Keratinocyte (primary cell): ENCODE results near the gene CIB1. TPM values are rescaled to one million over a fixed set of nuclear protein-coding genes. Genes with fewer than 3 reads are reported as not detected.

Experiments
- DNase-seq: peaks from one replicate; pipeline ENCODE4 v3.0.0-alpha.2; 2011; ENCODE audit warnings: low read depth, missing footprints, low spot score
- FAIRE-seq: peaks from 2 replicates; lab custom pipeline; 2011; peaks lifted over from hg19 to GRCh38; lab: Jason Lieb, UNC
- H2AFZ ChIP-seq: 2 replicates; pipeline ENCODE4 v1.6.0; 2012; ENCODE audit warnings: low read length, control low read depth, inconsistent platforms; ENCODE audit not compliant: control insufficient read depth
- H3K27ac ChIP-seq: 2 replicates; pipeline ENCODE4 v1.5.1; 2011; ENCODE audit warnings: low read length; ENCODE audit not compliant: control insufficient read depth, insufficient read depth
- H3K27me3 ChIP-seq: 3 replicates; pipeline ENCODE4 v1.6.0; 2011; ENCODE audit warnings: low read length; ENCODE audit not compliant: control insufficient read depth, insufficient read depth; ENCODE audit errors: extremely low read depth
- H3K36me3 ChIP-seq, 2 experiments: 2 replicates in 1 of 2; 3 replicates in 1 of 2; pipeline ENCODE4 v1.5.1; 2011; ENCODE audit warnings: low read length in 2 of 2, mild to moderate bottlenecking in 1 of 2; ENCODE audit not compliant: control insufficient read depth in 2 of 2, insufficient read depth in 2 of 2; ENCODE audit errors: extremely low read depth in 1 of 2
- H3K4me1 ChIP-seq: 3 replicates; pipeline ENCODE4 v1.5.1; 2011; ENCODE audit warnings: low read length; ENCODE audit not compliant: control insufficient read depth, insufficient read depth; ENCODE audit errors: extremely low read depth
- H3K4me2 ChIP-seq: 3 replicates; pipeline ENCODE4 v1.6.0; 2011; ENCODE audit warnings: low read depth, low read length; ENCODE audit not compliant: control insufficient read depth, insufficient read depth; ENCODE audit errors: extremely low read depth
- H3K4me3 ChIP-seq, 3 experiments: fragments of 200-600 bp in 1 of 3; sonication (generic) in 1 of 3; 2 replicates in 2 of 3; 3 replicates in 1 of 3; pipeline ENCODE4 v1.5.1; 2011 to 2016; ENCODE audit warnings: low read length in 3 of 3, mild to moderate bottlenecking in 3 of 3, control low read depth in 2 of 3, inconsistent platforms in 1 of 3, low read depth in 1 of 3, mixed read lengths in 1 of 3, mixed run types in 1 of 3, moderate library complexity in 1 of 3; ENCODE audit not compliant: control insufficient read depth in 2 of 3, insufficient read depth in 2 of 3; ENCODE audit errors: extremely low read depth in 1 of 3
- H3K79me2 ChIP-seq: 2 replicates; pipeline ENCODE4 v1.6.0; 2012; ENCODE audit warnings: low read length; ENCODE audit not compliant: control insufficient read depth, insufficient read depth
- H3K9ac ChIP-seq: 3 replicates; pipeline ENCODE4 v1.6.0; 2011; ENCODE audit warnings: low read length; ENCODE audit not compliant: control insufficient read depth, insufficient read depth; ENCODE audit errors: extremely low read depth
- H3K9me1 ChIP-seq: 3 replicates; pipeline ENCODE4 v1.6.0; 2011; ENCODE audit warnings: low read length; ENCODE audit not compliant: control insufficient read depth, insufficient read depth; ENCODE audit errors: extremely low read depth
- H3K9me3 ChIP-seq: 2 replicates; pipeline ENCODE4 v1.5.1; 2012; ENCODE audit warnings: low read depth, low read length; ENCODE audit not compliant: control insufficient read depth
- H4K20me1 ChIP-seq: 3 replicates; pipeline ENCODE4 v1.6.0; 2011; ENCODE audit warnings: low read length; ENCODE audit not compliant: control insufficient read depth, insufficient read depth; ENCODE audit errors: extremely low read depth
- CTCF ChIP-seq, 3 experiments: IDR thresholded peaks in 1 of 3; conservative IDR thresholded peaks in 1 of 3; optimal IDR thresholded peaks in 1 of 3; 2 replicates in 2 of 3; 3 replicates in 1 of 3; pipeline versions ENCODE3 to v1.5.1; 2011; ENCODE audit warnings: low read length in 3 of 3, mild to moderate bottlenecking in 3 of 3, moderate library complexity in 2 of 3, control low read depth in 1 of 3, inconsistent platforms in 1 of 3; ENCODE audit not compliant: insufficient read depth in 2 of 3; ENCODE audit errors: extremely low read depth in 1 of 3
- EZH2 ChIP-seq: IDR thresholded peaks from one replicate; pipeline ENCODE4 v1.6.1; 2012; ENCODE audit warnings: inconsistent platforms, mild to moderate bottlenecking, low read length, moderate library complexity
- dilution Hi-C: fragments of 300-500 bp; cut with MboI; formaldehyde crosslinking; loops from one replicate; pipeline ENCODE4 v1.7.0; 2020; ENCODE audit warnings: low sequenced_read_pairs; ENCODE audit not compliant: extremely low pct_ligation_motif_present
- polyA plus RNA-seq, 5 experiments: library from polyadenylated mRNA; depleted of rRNA in 3 of 5; stranded (reverse) in 3 of 5; stranded (forward) in 1 of 5; unstranded in 1 of 5; fragments of >200 nt; gene quantifications; 1 replicate in 1 of 5; 2 replicates in 3 of 5; 3 replicates in 1 of 5; pipeline versions ENCODE4 v1.2.1 to v1.2.3, GENCODE V29; 2011 to 2012; ENCODE audit warnings: missing spikeins in 2 of 5, low read depth in 1 of 5, low replicate concordance in 1 of 5

CIB1 gene
- polyA plus RNA-seq, 1 donor (not counting 4 experiments of a cell fraction or from before 2014, with no cell fraction given): 70.9 TPM

GRCh38 chr15:90187257-90187868 is 46.4 kb downstream of the CIB1 start:
- no peaks in the 10 kb centered on the region for H3K9me3 ChIP-seq
- peaks cover 57% of the 10 kb centered on the region for H3K4me1 ChIP-seq
- dilution Hi-C loops: no loop called here
- peak overlapping the region; percentile 74 for H3K4me2 ChIP-seq
- TF ChIP-seq CTCF (optimal IDR thresholded peaks at IDR 0.05 in 1 of 3, IDR thresholded peaks at IDR 0.05 in 1 of 3, conservative IDR thresholded peaks at IDR 0.05 in 1 of 3; ENCODE audit: extremely low read depth in 1 of 3, insufficient read depth in 2 of 3, low read length in 3 of 3): no peak
- TF ChIP-seq EZH2: no peak
- no peaks in the 10 kb centered on the region for H3K36me3 ChIP-seq
- no peaks in the 10 kb centered on the region for H4K20me1 ChIP-seq
- H3K27me3 ChIP-seq: no peaks in the 10 kb centered on the region
- peak overlapping the region; percentile 44 for H3K9ac ChIP-seq
- DNase-seq: no peak
- no peak overlapping the region for H2AFZ ChIP-seq
- peaks cover 42% of the 10 kb centered on the region for H3K79me2 ChIP-seq
- peaks cover 2% of the 10 kb centered on the region for H3K9me1 ChIP-seq
- peak overlapping the region in 1 of 3 experiments; percentile 27 for H3K4me3 ChIP-seq
- FAIRE-seq: no peak
- H3K27ac ChIP-seq: peak overlapping the region; percentile 31

- H2AFZ ChIP-seq: peak overlapping the region; percentile 97
- peak overlapping the region; percentile 78 for H3K27ac ChIP-seq
- FAIRE-seq (no peak), DNase-seq (no peak)
- H3K27me3 ChIP-seq: no peaks in the 10 kb centered on the region
- H3K4me3 ChIP-seq: peak overlapping the region; percentile 90 to 93 (median 91)
- dilution Hi-C loops: no loop called here
- H3K9me3 ChIP-seq: no peaks in the 10 kb centered on the region
- peaks cover 34% of the 10 kb centered on the region for H3K4me1 ChIP-seq
- TF ChIP-seq EZH2 (no peak), CTCF (optimal IDR thresholded peaks at IDR 0.05 in 1 of 3, IDR thresholded peaks at IDR 0.05 in 1 of 3, conservative IDR thresholded peaks at IDR 0.05 in 1 of 3; ENCODE audit: extremely low read depth in 1 of 3, insufficient read depth in 2 of 3, low read length in 3 of 3) (no peak)
- H3K79me2 ChIP-seq: peaks cover 36% of the 10 kb centered on the region
- H3K36me3 ChIP-seq: no peaks in the 10 kb centered on the region
- H3K4me2 ChIP-seq: peak overlapping the region; percentile 96
- H3K9ac ChIP-seq: peak overlapping the region; percentile 78
- H4K20me1 ChIP-seq: no peaks in the 10 kb centered on the region
- H3K9me1 ChIP-seq: no peaks in the 10 kb centered on the region
These were observed 48.7 kb downstream of the CIB1 start for GRCh38 chr15:90184786-90185704.
